ENCODE measurements around the gene AKAP6.

GRCh38 chr14:32374155-32374554, 45.1 kb downstream of the AKAP6 start:
- TF ChIP-seq SP1 (IDR thresholded peaks at IDR 0.05; ENCODE audit: low read depth): no peak
- no peak for TF ChIP-seq CTCF (IDR thresholded peaks at IDR 0.05 in 2 of 3, conservative IDR thresholded peaks at IDR 0.05 in 1 of 3; ENCODE audit: borderline replicate concordance in 1 of 3, insufficient read depth in 1 of 3, low read depth in 2 of 3, low read length in 2 of 3)
- TF ChIP-seq MAX (IDR thresholded peaks at IDR 0.05): no peak
- no peak for TF ChIP-seq CEBPB (IDR thresholded peaks at IDR 0.05; ENCODE audit: low read depth)
- TF ChIP-seq RAD21 (IDR thresholded peaks at IDR 0.05; ENCODE audit: low read depth): no peak
- no peak for TF ChIP-seq POLR2A (IDR thresholded peaks at IDR 0.05; ENCODE audit: borderline replicate concordance, extremely low read depth, insufficient read depth, insufficient read length)
- TF ChIP-seq ZNF274 (IDR thresholded peaks at IDR 0.05; ENCODE audit: low read depth, low read length): no peak
- no peak for TF ChIP-seq POLR2AphosphoS5 (IDR thresholded peaks at IDR 0.05; ENCODE audit: low read depth, low read length)
- TF ChIP-seq, protein P1, sequence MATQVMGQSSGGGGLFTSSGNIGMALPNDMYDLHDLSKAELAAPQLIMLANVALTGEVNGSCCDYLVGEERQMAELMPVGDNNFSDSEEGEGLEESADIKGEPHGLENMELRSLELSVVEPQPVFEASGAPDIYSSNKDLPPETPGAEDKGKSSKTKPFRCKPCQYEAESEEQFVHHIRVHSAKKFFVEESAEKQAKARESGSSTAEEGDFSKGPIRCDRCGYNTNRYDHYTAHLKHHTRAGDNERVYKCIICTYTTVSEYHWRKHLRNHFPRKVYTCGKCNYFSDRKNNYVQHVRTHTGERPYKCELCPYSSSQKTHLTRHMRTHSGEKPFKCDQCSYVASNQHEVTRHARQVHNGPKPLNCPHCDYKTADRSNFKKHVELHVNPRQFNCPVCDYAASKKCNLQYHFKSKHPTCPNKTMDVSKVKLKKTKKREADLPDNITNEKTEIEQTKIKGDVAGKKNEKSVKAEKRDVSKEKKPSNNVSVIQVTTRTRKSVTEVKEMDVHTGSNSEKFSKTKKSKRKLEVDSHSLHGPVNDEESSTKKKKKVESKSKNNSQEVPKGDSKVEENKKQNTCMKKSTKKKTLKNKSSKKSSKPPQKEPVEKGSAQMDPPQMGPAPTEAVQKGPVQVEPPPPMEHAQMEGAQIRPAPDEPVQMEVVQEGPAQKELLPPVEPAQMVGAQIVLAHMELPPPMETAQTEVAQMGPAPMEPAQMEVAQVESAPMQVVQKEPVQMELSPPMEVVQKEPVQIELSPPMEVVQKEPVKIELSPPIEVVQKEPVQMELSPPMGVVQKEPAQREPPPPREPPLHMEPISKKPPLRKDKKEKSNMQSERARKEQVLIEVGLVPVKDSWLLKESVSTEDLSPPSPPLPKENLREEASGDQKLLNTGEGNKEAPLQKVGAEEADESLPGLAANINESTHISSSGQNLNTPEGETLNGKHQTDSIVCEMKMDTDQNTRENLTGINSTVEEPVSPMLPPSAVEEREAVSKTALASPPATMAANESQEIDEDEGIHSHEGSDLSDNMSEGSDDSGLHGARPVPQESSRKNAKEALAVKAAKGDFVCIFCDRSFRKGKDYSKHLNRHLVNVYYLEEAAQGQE (IDR thresholded peaks at IDR 0.05; ENCODE audit: low read depth): no peak
- TF ChIP-seq SIN3A (IDR thresholded peaks at IDR 0.05; ENCODE audit: low read depth): no peak
- no peak for TF ChIP-seq ZFX (IDR thresholded peaks at IDR 0.05)
